SW480 (cell line): ENCODE data around the gene C15orf39.

ENCODE experiments used
- DNase-seq: peaks from one replicate; pipeline ENCODE4 v3.0.0-alpha.2; 2016; ENCODE audit warnings: low spot score

Gene C15orf39

DNA sequence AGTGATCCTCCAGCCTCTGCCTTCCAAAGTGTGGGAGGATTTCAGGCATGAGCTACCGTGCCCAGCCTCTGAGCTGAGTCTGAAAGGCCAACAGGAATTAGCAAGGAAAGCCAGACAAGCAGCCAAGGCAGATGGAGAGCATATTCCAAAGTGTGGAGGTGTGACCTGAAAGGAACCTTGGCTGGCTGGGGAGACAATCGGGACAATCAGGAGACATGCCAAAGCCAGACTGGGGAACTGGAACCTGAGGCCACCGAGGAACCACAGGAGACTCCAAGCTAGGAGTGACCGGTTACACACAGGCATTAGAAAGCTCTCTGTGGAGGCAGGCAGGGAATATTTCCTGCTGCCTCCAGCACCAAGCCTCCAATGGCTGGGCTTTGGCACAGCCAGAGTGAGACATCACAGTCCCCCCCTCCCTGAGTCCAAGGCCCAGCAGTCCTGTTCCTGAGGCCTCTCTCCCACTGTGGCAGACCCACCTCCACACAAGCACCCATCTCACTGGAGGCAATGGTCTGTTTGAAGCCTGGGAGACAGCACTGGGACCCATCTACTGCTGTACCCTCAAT, 4.5 kb upstream of the C15orf39 start:
- DNase-seq, result no peak

- peak; percentile 76 for DNase-seq
Observed at GRCh38 chr15:75198560-75199356, 2.9 kb upstream of the C15orf39 start.

DNA sequence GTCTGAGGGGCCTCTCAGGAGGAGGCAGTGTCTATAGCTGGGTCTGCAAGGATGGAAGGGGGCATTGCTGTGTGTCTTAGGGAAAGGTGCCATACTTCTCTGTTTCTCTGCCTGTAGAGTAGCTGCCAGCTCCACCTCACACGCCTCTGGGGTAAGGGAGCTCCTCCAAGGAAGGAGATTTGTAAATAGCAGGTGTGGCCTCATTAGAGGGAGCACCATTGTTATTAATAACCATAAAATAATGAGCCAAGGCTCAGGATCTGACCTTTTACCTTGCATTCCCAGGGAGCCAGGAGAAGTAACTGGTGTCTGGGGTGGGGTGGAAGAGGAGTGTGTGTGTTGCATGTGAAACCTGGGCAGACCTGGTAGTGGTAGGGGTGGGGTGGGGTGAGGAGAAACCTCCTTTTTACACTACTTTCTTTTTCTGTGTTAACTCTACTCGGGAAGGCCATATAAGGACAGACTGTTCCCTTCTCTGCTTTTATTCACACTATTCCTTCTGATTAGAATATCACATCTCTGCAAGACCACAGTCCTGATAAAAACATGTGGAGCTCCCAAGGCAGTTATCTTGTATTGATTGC, 2.2 kb upstream of the C15orf39 start:
- no peak for DNase-seq

GRCh38 chr15:75200391-75200764, 1.3 kb upstream of the C15orf39 start:
- DNase-seq, result no peak

DNA sequence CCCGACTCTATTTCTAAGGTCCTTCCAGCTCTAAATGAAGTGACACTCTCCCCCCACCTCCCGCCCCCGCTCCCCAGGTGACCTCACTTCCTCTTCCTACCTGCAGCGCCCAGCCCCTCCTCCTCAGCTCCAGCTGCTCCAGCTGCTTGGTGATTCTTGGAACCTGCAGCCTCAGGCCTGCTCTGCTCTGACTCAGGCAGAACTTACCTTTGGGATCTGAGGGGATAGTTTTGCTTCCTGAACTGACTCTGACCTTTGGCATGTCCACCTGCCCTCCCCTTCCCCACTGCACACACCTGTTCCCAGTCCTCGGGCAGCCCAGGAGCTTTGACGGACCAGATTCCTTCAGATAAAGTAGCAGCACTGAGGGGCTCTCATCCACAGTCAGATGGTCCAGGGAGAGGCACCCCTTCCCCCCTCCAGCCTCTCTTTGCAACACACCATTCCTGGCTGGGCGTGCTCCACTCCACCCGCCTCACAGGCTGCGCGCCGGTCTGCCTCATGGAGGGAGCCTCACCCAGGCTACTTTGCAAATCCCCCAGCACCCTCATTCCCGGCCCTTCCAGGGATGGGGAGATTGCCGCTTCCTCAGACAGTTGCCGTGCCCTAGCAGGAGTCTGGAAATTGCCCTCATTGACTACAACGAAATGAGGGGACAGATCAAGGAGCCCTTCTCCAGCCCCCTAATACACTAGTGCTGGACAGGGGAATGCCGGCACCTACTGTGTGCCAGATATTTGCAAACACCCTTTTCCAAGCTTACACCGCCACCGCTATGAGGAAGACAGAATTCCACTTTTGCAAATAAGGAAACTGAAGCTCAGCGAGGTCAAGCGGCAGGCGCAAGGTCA, 692 bp upstream of the C15orf39 start:
- peak; percentile 86 for DNase-seq

GRCh38 chr15:75202251-75203016, 752 bp downstream of the C15orf39 start:
- peak; percentile 80 for DNase-seq

- DNase-seq, result no peak
Observed at GRCh38 chr15:75203017-75203907, 1.6 kb downstream of the C15orf39 start.

DNA sequence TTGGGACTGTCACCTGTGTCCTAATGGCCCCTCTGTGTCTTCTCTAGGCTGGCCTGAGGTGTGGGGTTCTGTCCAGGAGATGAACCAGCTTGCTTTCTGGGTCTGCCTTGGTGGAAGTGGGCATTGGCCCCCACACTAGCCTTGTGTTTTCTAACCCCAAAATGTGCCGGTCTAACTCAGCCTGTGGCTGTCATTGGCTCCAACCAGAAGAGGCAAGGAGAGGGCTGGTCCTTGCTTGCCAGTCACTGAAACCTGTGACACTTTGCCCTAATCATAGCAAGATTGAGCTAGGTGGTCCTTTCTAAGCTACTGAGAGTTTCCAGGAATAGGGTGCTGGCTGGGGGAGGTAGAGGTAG, 2.2 kb downstream of the C15orf39 start:
- DNase-seq, result no peak

DNA sequence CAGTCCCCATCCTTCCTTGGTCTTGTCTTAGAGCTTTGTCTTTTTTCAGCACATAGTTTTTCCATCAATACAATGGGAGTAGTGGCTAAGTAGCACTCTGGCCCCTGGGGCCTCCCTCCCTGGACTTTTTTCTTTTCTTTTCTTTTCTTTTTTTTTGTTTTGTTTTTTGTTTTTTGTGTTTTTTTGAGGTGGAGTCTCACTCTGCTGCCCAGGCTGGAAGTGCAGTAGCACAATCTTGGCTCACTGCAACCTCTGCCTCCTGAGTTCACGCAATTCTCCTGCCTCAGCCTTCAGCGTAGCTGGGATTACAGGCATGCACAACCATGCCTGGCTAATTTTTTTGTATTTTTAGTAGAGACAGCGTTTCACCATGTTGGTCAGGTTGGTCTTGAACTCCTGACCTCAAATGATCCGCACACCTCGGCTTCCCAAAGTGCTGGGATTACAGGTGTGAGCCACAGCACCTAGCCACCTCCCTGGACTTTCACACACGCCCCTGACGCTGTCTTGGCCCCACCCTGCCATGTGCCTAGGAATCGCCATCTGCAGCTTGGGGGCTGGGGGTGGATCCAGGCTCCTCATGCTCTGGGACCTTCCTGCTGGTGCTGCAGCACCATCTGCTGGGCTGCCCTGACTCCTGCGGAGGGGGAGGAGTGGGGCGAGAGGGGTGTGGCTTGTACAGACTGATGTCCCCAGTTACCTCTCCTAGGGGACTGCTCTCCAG, 2.8 kb downstream of the C15orf39 start:
- DNase-seq, result peak; percentile 89

DNA sequence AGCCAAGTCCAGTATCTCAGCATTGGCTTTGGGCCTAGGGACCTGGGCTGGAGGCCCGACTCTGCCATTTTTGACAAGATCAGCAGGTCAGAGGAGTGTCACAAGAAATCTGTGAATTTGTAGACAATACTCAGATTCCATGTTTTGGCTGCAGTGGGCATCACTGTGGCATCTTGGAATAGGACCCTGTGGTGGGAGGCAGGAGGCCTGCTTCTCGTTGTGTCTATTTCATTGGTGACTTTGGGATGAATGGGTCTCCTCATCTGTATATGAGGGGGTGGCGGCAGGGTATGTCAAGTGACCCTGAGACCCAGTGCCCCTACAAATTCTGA, 3.3 kb downstream of the C15orf39 start:
- DNase-seq, result no peak

- no peak for DNase-seq
Observed at GRCh38 chr15:75206006-75206405, 4.3 kb downstream of the C15orf39 start.

DNA sequence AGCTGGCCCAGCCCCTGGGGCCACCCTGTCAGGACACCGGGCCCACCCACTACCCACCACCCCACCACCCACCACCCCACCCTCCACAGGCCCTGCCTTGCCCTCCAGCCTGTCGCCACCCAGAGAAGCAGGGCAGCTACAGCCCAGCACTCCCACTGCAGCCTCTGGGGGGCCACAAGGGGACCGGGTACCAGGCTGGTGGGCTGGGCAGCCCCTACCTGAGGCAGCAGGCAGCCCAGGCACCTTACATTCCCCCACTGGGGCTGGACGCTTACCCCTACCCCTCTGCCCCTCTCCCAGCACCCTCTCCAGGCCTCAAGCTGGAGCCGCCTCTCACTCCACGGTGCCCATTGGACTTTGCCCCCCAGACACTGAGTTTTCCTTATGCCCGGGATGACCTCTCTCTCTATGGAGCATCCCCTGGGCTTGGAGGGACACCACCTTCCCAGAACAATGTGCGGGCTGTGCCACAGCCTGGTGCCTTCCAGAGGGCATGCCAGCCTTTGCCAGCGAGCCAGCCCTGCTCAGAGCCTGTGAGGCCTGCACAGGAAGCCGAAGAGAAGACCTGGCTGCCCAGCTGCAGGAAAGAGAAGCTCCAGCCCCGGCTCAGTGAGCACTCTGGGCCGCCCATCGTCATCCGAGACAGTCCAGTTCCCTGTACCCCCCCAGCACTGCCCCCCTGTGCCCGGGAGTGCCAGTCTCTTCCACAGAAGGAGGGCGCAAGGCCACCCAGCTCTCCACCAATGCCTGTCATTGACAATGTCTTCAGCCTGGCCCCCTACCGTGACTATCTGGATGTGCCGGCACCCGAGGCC, 5.3 kb downstream of the C15orf39 start:
- no peak for DNase-seq

DNA sequence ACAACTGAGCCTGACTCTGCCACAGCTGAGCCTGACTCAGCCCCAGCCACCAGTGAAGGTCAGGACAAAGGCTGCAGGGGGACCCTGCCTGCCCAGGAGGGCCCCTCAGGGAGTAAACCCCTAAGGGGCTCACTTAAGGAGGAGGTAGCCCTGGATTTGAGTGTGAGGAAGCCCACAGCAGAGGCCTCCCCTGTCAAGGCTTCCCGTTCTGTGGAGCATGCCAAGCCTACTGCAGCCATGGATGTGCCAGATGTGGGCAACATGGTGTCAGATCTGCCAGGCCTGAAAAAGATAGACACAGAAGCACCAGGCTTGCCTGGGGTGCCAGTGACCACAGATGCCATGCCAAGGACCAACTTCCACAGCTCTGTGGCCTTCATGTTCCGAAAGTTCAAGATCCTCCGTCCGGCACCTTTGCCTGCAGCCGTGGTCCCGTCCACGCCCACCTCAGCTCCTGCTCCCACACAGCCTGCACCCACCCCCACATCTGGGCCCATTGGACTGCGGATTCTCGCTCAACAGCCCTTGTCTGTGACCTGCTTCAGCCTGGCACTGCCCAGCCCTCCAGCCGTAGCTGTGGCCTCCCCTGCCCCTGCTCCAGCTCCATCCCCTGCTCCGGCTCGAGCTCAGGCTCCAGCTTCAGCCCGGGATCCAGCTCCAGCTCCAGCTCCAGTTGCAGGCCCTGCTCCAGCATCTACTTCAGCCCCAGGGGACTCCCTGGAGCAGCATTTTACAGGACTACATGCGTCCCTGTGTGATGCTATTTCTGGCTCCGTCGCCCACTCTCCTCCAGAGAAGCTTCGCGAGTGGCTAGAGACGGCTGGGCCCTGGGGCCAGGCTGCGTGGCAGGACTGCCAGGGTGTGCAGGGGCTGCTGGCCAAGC, 6.2 kb downstream of the C15orf39 start:
- no peak for DNase-seq

GRCh38 chr15:75208501-75209288, 7.0 kb downstream of the C15orf39 start:
- no peak for DNase-seq

DNA sequence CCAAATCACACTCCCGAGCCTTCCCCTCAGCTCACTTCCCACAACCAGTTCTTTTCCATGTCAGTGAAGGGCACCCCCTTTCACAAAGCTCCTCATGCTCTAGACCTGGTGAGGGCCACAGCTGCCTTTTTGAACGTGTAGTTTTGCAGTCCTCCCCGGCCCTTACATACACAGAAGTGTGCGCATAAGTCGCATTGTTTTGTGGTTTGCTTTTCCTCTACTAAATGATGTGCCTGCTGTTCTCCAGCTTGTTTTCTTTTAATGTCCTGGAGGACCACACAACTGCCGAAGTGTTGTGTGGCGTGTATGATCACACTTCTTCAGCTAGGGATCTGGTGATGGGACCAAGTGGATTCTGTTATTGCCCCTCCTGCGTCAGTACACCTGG, 7.6 kb downstream of the C15orf39 start:
- no peak for DNase-seq

- DNase-seq, result no peak
Observed at GRCh38 chr15:75210811-75211230, 9.1 kb downstream of the C15orf39 start.

DNA sequence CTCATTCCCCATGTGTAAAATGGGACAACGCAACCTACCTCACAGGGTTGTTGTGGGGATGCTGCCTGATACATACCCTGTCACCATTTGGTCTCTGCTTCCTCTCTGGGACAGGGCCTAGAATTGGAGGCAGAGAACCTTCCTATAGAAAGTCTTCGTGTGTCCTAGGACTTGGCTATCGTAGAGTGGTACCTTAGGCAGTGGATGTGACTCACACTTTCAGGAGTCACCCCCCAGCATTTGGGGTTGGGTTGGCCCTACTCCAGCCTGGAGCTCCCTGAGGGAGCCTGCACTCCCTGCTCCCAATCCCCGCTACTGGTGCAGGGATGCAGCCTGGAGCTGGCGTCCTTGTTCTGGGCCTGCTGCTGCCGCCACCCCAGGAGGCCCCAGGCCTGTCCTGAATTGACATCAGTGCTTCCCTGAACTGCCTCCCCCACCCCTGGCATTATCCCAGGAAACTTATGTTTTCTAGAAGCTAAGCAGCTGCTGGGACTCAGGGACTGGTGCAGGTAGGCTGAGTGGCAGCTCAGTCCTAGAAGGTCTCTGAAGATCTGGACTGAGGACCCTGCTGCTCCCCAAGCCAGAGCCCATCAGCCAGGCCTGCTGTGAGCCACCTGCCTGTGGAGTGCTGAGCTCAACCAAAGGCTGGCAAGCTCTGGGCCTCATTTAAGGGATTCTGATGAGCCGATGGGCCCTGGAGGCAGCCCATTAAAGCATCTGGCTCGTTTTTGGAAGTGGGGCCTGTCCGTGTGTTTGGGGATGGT, 9.9 kb downstream of the C15orf39 start:
- no peak for DNase-seq
